Thymus (tissue), 11 donors: Measurements from ENCODE around the gene DRP2. TPM values are rescaled to one million over a fixed set of nuclear protein-coding genes. Genes with fewer than 3 reads are reported as not detected.
A peak's percentile ranks its signal among the peaks of the same experiment; 100 is the strongest.

Experiments
- DNase-seq, 9 donors: peaks; one replicate each; pipeline ENCODE4 v3.0.0-alpha.2; 2013; ENCODE audit warnings: low spot score in 9 of 9, low read depth in 6 of 9, missing footprints in 1 of 9
- H3K27ac ChIP-seq, 2 donors: one replicate each; pipeline ENCODE4 v1.5.1; 2013; ENCODE audit warnings: control low read depth in 1 of 2, low read depth in 1 of 2, low read length in 1 of 2, mild to moderate bottlenecking in 1 of 2, moderate library complexity in 1 of 2
- H3K27me3 ChIP-seq, 2 donors: one replicate each; pipeline ENCODE4 v1.5.1; 2013; ENCODE audit warnings: low read length in 1 of 2; ENCODE audit not compliant: control insufficient read depth in 2 of 2, insufficient read depth in 1 of 2
- H3K36me3 ChIP-seq, 2 donors: one replicate each; pipeline ENCODE4 v1.5.1; 2013; ENCODE audit warnings: low read length in 1 of 2, mild to moderate bottlenecking in 1 of 2, moderate library complexity in 1 of 2; ENCODE audit not compliant: control insufficient read depth in 2 of 2, insufficient read depth in 2 of 2
- H3K4me1 ChIP-seq, 2 donors: one replicate each; pipeline ENCODE4 v1.5.1; 2013; ENCODE audit warnings: low read length in 2 of 2; ENCODE audit not compliant: control insufficient read depth in 2 of 2, insufficient read depth in 2 of 2
- H3K4me3 ChIP-seq, 2 donors: one replicate each; pipeline ENCODE4 v1.5.1; 2013; ENCODE audit warnings: low read length in 2 of 2, control low read depth in 1 of 2, mild to moderate bottlenecking in 1 of 2
- H3K9me3 ChIP-seq, 2 donors: one replicate each; pipeline ENCODE4 v1.5.1; 2013; ENCODE audit warnings: low read length in 1 of 2, mild to moderate bottlenecking in 1 of 2; ENCODE audit not compliant: control insufficient read depth in 2 of 2, insufficient read depth in 1 of 2
- WGBS: extraction: QIAGEN DNeasy Blood & Tissue Kit; methylation state at CpG from one replicate; pipeline ENCODE4 v1.1.7; 2013; 5-methylcytosine and 5-hydroxymethylcytosine counted together
- polyA plus RNA-seq: library from polyadenylated mRNA; stranded (reverse); fragments of 200-250 nt; gene quantifications from one replicate; pipeline ENCODE4 v1.2.3, GENCODE V29; 2013
- total RNA-seq: library from RNA; stranded (reverse); fragments of 120-200 nt; gene quantifications from one replicate; pipeline ENCODE4 v1.2.4, GENCODE V29; 2013
- donor health status: healthy.

DRP2 gene
- total and polyA plus RNA-seq, 2 donors = 0.64 to 4.7 TPM

DNA sequence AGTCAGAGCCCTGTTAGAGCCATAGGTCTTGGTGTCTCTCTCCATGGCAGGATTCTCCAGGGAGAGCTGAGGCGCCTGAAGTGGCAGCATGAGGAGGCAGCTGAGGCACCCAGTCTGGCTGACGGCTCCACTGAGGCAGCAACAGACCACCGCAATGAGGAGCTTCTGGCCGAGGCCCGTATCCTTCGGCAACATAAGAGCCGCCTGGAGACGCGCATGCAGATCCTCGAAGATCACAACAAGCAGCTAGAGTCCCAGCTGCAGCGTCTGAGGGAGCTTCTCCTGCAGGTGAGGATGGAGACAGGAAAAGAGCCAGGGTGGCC lies 38.6 kb downstream of the DRP2 start:
- Histone ChIP-seq H3K9me3 (no peaks in the 10 kb centered on the region), H3K4me1 (peaks cover 4 to 13% of the 10 kb centered on the region in 2 donors), H3K27ac (peak overlapping the region; percentile 22 to 33), H3K4me3 (no peak overlapping the region), H3K27me3 (no peaks in the 10 kb centered on the region), H3K36me3 (peaks cover 0 to 3% of the 10 kb centered on the region in 2 donors)
- DNase-seq = no peak
- WGBS = 97% methylated on average over 11 of the region's 11 CpGs

DNA sequence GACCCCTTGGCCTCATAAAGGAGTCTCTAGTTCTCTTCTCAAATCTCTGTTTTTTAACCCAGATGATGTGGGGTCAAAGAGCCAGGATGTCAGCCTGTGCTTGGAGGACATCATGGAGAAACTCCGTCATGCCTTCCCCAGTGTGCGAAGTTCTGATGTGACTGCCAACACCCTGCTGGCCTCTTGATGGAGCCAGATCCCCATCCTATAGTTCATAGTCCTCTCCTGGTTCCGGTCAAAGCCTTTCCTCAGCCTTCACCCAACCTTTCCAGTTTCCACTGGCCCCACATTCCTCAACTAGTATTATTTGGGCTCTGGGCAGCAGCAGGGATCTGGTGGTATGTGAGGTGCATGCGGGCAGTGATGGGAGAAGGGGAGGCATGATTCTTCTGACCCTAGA lies 40.8 kb downstream of the DRP2 start:
- H3K4me1 ChIP-seq = peaks cover 4 to 13% of the 10 kb centered on the region in 2 donors
- WGBS = 98% methylated on average over 4 of the region's 4 CpGs
- no peaks in the 10 kb centered on the region for H3K9me3 ChIP-seq
- no peaks in the 10 kb centered on the region for H3K36me3 ChIP-seq
- H3K4me3 ChIP-seq = no peak overlapping the region
- DNase-seq = no peak
- no peak overlapping the region for H3K27ac ChIP-seq
- no peaks in the 10 kb centered on the region for H3K27me3 ChIP-seq

DNA sequence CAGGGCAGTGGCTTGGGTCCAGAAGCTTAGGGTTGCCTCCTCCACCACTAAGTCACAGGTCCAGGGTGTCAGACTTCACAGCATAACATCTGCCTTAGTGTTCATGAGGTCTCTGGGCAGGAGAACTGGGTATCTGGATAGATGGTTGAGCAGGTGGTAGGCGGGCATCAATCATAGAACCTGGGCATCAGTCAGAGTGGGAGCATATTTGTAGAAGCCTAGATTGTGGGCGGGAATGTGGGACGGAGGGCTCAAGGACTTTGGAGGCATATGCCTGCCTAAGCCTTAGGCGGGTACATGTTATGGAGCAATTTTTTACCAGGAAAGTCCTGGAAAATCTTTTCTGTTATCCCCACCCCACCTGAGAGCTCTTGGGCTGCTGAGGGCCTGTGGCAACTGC lies 43.0 kb downstream of the DRP2 start:
- H3K4me3 ChIP-seq = no peak overlapping the region
- H3K27ac ChIP-seq = no peak overlapping the region
- H3K4me1 ChIP-seq = peaks cover 1 to 11% of the 10 kb centered on the region in 2 donors
- no peaks in the 10 kb centered on the region for H3K27me3 ChIP-seq
- no peak for DNase-seq
- WGBS = 98% methylated on average over 4 of the region's 4 CpGs
- no peaks in the 10 kb centered on the region for H3K36me3 ChIP-seq
- H3K9me3 ChIP-seq = no peaks in the 10 kb centered on the region

DNA sequence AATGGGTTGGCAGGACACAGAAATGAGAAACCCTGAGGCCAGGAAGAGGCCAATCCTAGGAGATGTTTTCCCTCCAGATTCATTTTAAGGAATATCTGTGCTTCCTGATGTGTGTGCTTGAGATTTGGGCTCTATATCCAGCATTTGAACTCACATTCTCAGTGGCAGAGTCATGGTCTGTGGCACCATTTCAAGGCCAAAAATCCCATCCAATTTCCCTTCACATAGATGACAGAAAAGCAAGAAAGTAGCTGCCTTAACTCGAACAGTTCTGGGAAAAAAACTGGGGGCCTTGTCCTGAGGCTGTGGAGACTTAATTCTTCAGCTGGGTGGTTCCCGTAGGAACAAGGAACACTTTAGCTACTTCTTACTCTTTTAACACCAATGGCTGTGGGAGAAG lies 44.2 kb downstream of the DRP2 start:
- no peaks in the 10 kb centered on the region for H3K4me1 ChIP-seq
- WGBS = 100% methylated on average over 2 of the region's 2 CpGs
- H3K9me3 ChIP-seq = no peaks in the 10 kb centered on the region
- no peak overlapping the region for H3K4me3 ChIP-seq
- H3K27me3 ChIP-seq = no peaks in the 10 kb centered on the region
- H3K27ac ChIP-seq = no peak overlapping the region
- no peak for DNase-seq
- no peaks in the 10 kb centered on the region for H3K36me3 ChIP-seq

DNA sequence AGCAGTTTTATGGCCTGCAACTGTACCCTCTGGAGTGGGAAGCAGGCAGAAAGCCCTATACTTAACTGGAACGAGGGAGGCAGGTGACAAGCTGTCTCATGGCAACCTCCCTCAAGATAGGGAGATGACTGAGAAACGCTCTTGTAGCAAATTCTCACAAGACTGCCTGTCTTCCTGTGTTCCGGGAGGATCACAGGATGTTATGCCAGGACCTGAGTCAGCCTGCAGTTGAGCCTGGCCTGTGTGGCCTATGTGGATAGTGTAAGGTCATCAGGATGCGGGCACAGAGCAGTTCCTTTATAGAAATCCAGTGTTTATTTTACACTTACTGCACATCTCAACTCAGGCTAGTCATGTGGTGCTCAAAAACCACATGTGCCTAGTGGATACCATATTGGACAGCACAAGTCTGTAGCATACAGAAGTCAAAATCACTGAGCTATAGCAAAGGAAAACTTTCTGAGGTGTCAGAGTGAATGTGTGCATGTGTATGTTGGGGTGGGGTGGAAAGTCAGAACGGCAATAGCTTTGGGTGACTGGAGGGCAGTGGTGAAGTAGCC lies 46.4 kb downstream of the DRP2 start:
- no peak for DNase-seq
- H3K4me1 ChIP-seq = no peaks in the 10 kb centered on the region
- no peak overlapping the region for H3K27ac ChIP-seq
- H3K36me3 ChIP-seq = no peaks in the 10 kb centered on the region
- H3K9me3 ChIP-seq = no peaks in the 10 kb centered on the region
- no peaks in the 10 kb centered on the region for H3K27me3 ChIP-seq
- no peak overlapping the region for H3K4me3 ChIP-seq
- 94% methylated on average over 5 of the region's 5 CpGs for WGBS

DNA sequence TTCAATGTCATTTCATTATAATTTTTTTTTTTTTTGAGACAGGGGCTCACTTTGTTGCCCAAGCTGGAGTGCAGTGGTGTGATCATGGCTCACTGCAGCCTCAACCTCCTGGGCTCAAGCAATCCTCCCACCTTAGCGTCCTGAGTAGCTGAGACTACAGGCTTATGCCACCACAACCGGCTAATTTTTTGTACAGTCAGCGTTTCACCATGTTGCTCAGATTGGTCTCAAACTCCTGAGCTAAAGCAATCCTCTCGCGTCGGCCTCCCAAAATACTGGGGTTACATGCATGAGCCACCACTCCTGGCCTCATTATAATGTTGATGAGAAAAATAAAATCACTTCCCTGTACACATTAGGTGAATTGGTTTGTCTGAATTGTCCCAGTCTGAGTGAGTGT lies 54.6 kb downstream of the DRP2 start:
- no peak for DNase-seq
- Histone ChIP-seq H3K27me3 (no peaks in the 10 kb centered on the region), H3K4me3 (no peak overlapping the region), H3K36me3 (no peaks in the 10 kb centered on the region), H3K27ac (no peak overlapping the region), H3K9me3 (no peaks in the 10 kb centered on the region), H3K4me1 (no peaks in the 10 kb centered on the region)
- 97% methylated on average over 6 of the region's 6 CpGs for WGBS

DNA sequence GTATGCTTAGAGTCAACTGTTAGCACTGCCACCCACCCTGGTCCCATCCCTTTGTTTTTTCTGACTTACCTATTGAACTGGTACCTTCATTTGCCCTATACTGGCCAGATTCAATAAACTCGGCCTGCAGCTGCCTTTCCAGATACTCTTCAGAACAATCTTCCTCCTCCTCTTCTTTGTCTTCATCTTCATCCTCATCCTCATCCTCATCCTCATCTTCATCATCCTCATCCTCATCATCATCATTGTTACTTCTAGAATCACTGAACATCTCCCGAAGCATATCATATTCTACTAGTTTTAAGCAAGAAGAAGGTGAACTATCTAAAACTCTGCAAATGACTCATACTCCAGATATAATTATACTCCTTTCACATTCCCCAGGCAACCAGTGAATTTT lies 56.7 kb downstream of the DRP2 start:
- no peaks in the 10 kb centered on the region for H3K27me3 ChIP-seq
- no peaks in the 10 kb centered on the region for H3K4me1 ChIP-seq
- no peaks in the 10 kb centered on the region for H3K36me3 ChIP-seq
- DNase-seq = no peak
- 99% methylated on average over 2 of the region's 2 CpGs for WGBS
- no peak overlapping the region for H3K27ac ChIP-seq
- H3K4me3 ChIP-seq = no peak overlapping the region
- no peaks in the 10 kb centered on the region for H3K9me3 ChIP-seq

DNA sequence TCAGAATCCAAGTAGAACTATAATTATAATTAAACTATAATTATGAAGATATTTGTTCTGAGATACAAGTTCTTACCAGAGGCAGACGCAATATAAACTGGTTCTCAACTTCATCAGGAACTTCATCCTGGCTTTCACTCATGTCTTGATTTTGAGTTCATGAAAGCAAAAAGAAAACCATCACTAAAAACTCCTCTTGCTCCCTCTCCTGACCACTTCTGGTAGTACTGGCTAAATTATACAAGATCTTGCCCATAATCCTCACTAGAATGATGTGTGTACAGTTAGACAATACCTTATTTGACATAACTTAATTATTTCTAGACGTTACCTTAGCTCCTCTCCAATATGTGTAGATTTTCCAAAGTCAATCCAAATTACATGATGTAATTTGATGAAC lies 67.8 kb downstream of the DRP2 start:
- 30% methylated on average over 2 of the region's 2 CpGs for WGBS
- Histone ChIP-seq H3K4me1 (no peaks in the 10 kb centered on the region), H3K36me3 (no peaks in the 10 kb centered on the region), H3K4me3 (no peak overlapping the region), H3K9me3 (no peaks in the 10 kb centered on the region), H3K27me3 (peaks cover 3 to 21% of the 10 kb centered on the region in 2 donors), H3K27ac (no peak overlapping the region)
- peak in 8 of 9 donors; percentile 19 to 75 (median 28) for DNase-seq

DNA sequence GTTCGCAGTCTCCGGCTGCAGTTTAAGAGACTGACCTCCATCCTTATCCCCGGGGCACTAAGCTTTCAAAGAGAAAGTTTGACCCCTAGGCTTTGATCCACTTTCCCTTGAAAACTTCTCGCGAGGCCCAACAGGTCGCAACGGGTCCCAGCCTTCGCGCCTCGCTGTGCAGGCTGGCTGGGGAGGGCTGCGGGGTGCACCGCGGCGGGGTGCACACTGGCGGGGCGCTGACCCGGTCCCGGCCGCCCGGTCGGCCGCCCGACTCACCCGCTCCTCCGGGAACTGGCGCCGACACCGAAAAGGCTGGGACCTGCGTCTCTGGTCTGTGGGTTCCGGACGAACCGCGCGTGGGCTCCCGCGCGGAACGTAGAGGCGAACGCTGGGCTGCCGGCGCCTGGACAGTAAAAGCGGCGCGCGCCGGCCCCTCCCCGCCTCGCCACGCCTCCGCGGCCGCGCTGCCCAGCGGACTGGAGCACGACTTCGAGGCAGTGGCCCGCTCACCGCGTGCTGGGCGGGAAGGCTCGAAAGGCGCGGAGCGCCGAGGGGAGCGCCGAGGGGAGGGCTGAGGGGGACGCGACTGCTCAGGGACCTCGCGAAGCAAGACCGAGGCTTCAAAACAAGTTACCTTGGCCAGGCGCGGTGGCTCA lies 71.5 kb downstream of the DRP2 start, which contains the start of gene TAF7L:
TAF7L (minus strand) TSS at position 378 of the 647 bp plus-strand sequence. CDS start 3,791 bp downstream, outside the sequence.
- Histone ChIP-seq H3K27ac (no peak within 1 kb of the TSS), H3K27me3 (peaks cover 3 to 26% of the 10 kb centered on the region in 2 donors), H3K9me3 (no peaks in the 10 kb centered on the region), H3K36me3 (no peaks in the 10 kb centered on the region), H3K4me3 (no peak within 1 kb of the TSS), H3K4me1 (no peaks in the 10 kb centered on the region)
- DNase-seq = no peak
- WGBS = 43% methylated on average over 72 of the region's 75 CpGs
